IgD-negative memory B cell (primary cell): Measurements from ENCODE around the gene CGREF1. TPM values are rescaled to one million over a fixed set of nuclear protein-coding genes. Genes with fewer than 3 reads are reported as not detected.

Experiments used
- H3K27ac Mint-ChIP-seq, 3 donors: one replicate each; pipeline ENCODE4 v1.8.0; 2020 to 2022; ENCODE audit warnings: mild to moderate bottlenecking in 3 of 3, mixed read lengths in 3 of 3, moderate library complexity in 1 of 3
- H3K27me3 Mint-ChIP-seq: one replicate; pipeline ENCODE4 v1.8.0; 2021; ENCODE audit warnings: mixed read lengths
- H3K36me3 Mint-ChIP-seq: one replicate; pipeline ENCODE4 v1.8.0; 2020; ENCODE audit warnings: mild to moderate bottlenecking, mixed read lengths
- H3K4me1 Mint-ChIP-seq, 3 donors: one replicate each; pipeline ENCODE4 v1.8.0; 2020 to 2022; ENCODE audit warnings: mixed read lengths in 3 of 3, mild to moderate bottlenecking in 1 of 3
- H3K4me3 Mint-ChIP-seq, 4 donors: one replicate each; pipeline ENCODE4 v1.8.0; 2020 to 2022; ENCODE audit warnings: mild to moderate bottlenecking in 4 of 4, mixed read lengths in 4 of 4, moderate library complexity in 3 of 4
- H3K9me3 Mint-ChIP-seq, 3 donors: one replicate each; pipeline ENCODE4 v1.8.0; 2020 to 2021; ENCODE audit warnings: mixed read lengths in 3 of 3, mild to moderate bottlenecking in 1 of 3
- polyA plus RNA-seq: library from polyadenylated mRNA; unstranded; fragments of 300-500 nt; fragmentation: Illumina TruSeq; gene quantifications from one replicate; pipeline ENCODE4 v1.2.3, GENCODE V29; 2021

Gene CGREF1
- not detected for polyA plus RNA-seq

GRCh38 chr2:27118525-27119329, at the start of gene CGREF1:
TSS of gene CGREF1 (minus strand) at chr2:27119128. CDS start at chr2:27104366, 14,762 bp downstream.
- H3K27ac Mint-ChIP-seq = peak within 1 kb of the TSS in 1 of 3 donors; percentile 84

GRCh38 chr2:27164960-27165763, 46.2 kb upstream of the CGREF1 start:
- peaks cover 2% of the 10 kb centered on the region for H3K27me3 Mint-ChIP-seq
- H3K27ac Mint-ChIP-seq = peak overlapping the region in 2 of 3 donors; percentile 30 to 85
- peaks cover 15 to 35% (median 27%) of the 10 kb centered on the region in 3 donors for H3K4me1 Mint-ChIP-seq
- no peaks in the 10 kb centered on the region for H3K9me3 Mint-ChIP-seq
- H3K36me3 Mint-ChIP-seq = no peaks in the 10 kb centered on the region
- peak overlapping the region in 3 of 4 donors; percentile 15 to 49 (median 32) for H3K4me3 Mint-ChIP-seq

More at GRCh38 chr2:27118525-27119329, at the start of gene CGREF1:
- Mint-ChIP-seq H3K9me3 (no peaks in the 10 kb centered on the region), H3K36me3 (no peaks in the 10 kb centered on the region), H3K4me1 (peaks cover 3 to 12% (median 11%) of the 10 kb centered on the region in 3 donors), H3K4me3 (peak within 1 kb of the TSS; percentile 75 to 90 (median 80)), H3K27me3 (peaks cover 20% of the 10 kb centered on the region)

GRCh38 chr2:27162151-27163121, 43.5 kb upstream of the CGREF1 start:
- Mint-ChIP-seq H3K4me1 (peaks cover 13 to 26% (median 24%) of the 10 kb centered on the region in 3 donors), H3K4me3 (peak overlapping the region in 1 of 4 donors; percentile 73), H3K9me3 (no peaks in the 10 kb centered on the region), H3K27ac (peak overlapping the region in 1 of 3 donors; percentile 20), H3K27me3 (no peaks in the 10 kb centered on the region), H3K36me3 (no peaks in the 10 kb centered on the region)

GRCh38 chr2:27160191-27160590, 41.3 kb upstream of the CGREF1 start:
- no peak overlapping the region for H3K4me3 Mint-ChIP-seq
- H3K4me1 Mint-ChIP-seq = peaks cover 11 to 20% (median 14%) of the 10 kb centered on the region in 3 donors
- no peaks in the 10 kb centered on the region for H3K36me3 Mint-ChIP-seq
- peaks cover 4% of the 10 kb centered on the region for H3K27me3 Mint-ChIP-seq
- no peaks in the 10 kb centered on the region for H3K9me3 Mint-ChIP-seq
- H3K27ac Mint-ChIP-seq = no peak overlapping the region

- Mint-ChIP-seq H3K4me1 (peaks cover 5 to 14% (median 6%) of the 10 kb centered on the region in 3 donors), H3K27ac (no peak overlapping the region), H3K36me3 (no peaks in the 10 kb centered on the region), H3K4me3 (no peak overlapping the region), H3K9me3 (no peaks in the 10 kb centered on the region), H3K27me3 (peaks cover 4% of the 10 kb centered on the region)
These were observed 40.3 kb upstream of the CGREF1 start for GRCh38 chr2:27159271-27159670.

GRCh38 chr2:27158468-27158867, 39.5 kb upstream of the CGREF1 start:
- H3K36me3 Mint-ChIP-seq = no peaks in the 10 kb centered on the region
- no peak overlapping the region for H3K27ac Mint-ChIP-seq

GRCh38 chr2:27155069-27155520, 36.2 kb upstream of the CGREF1 start:
- Mint-ChIP-seq H3K9me3 (no peaks in the 10 kb centered on the region), H3K4me3 (no peak overlapping the region)

More at GRCh38 chr2:27158468-27158867, 39.5 kb upstream of the CGREF1 start:
- Mint-ChIP-seq H3K27me3 (peaks cover 4% of the 10 kb centered on the region), H3K4me3 (no peak overlapping the region), H3K9me3 (no peaks in the 10 kb centered on the region), H3K4me1 (peaks cover 2 to 9% (median 3%) of the 10 kb centered on the region in 3 donors)

GRCh38 chr2:27154488-27154887, 35.6 kb upstream of the CGREF1 start:
- no peak overlapping the region for H3K4me3 Mint-ChIP-seq
- H3K27me3 Mint-ChIP-seq = peaks cover 8% of the 10 kb centered on the region
- H3K9me3 Mint-ChIP-seq = no peaks in the 10 kb centered on the region
- no peak overlapping the region for H3K27ac Mint-ChIP-seq
- H3K36me3 Mint-ChIP-seq = no peaks in the 10 kb centered on the region
- H3K4me1 Mint-ChIP-seq = no peaks in the 10 kb centered on the region

More at GRCh38 chr2:27155069-27155520, 36.2 kb upstream of the CGREF1 start:
- no peak overlapping the region for H3K27ac Mint-ChIP-seq
- H3K27me3 Mint-ChIP-seq = peaks cover 8% of the 10 kb centered on the region
- H3K4me1 Mint-ChIP-seq = no peaks in the 10 kb centered on the region
- H3K36me3 Mint-ChIP-seq = no peaks in the 10 kb centered on the region

GRCh38 chr2:27152796-27153464, 34.0 kb upstream of the CGREF1 start:
- Mint-ChIP-seq H3K9me3 (no peaks in the 10 kb centered on the region), H3K27me3 (peaks cover 12% of the 10 kb centered on the region), H3K27ac (no peak overlapping the region), H3K4me1 (no peaks in the 10 kb centered on the region), H3K36me3 (no peaks in the 10 kb centered on the region), H3K4me3 (no peak overlapping the region)

GRCh38 chr2:27152102-27152795, 33.3 kb upstream of the CGREF1 start:
- peaks cover 12% of the 10 kb centered on the region for H3K27me3 Mint-ChIP-seq
- no peaks in the 10 kb centered on the region for H3K9me3 Mint-ChIP-seq
- H3K4me3 Mint-ChIP-seq = no peak overlapping the region

GRCh38 chr2:27150639-27151230, 31.8 kb upstream of the CGREF1 start:
- H3K27ac Mint-ChIP-seq = no peak overlapping the region
- no peaks in the 10 kb centered on the region for H3K36me3 Mint-ChIP-seq
- no peak overlapping the region for H3K4me3 Mint-ChIP-seq
- no peaks in the 10 kb centered on the region for H3K9me3 Mint-ChIP-seq
- peaks cover 10% of the 10 kb centered on the region for H3K27me3 Mint-ChIP-seq
- H3K4me1 Mint-ChIP-seq = no peaks in the 10 kb centered on the region

More at GRCh38 chr2:27152102-27152795, 33.3 kb upstream of the CGREF1 start:
- Mint-ChIP-seq H3K4me1 (no peaks in the 10 kb centered on the region), H3K27ac (no peak overlapping the region), H3K36me3 (no peaks in the 10 kb centered on the region)

GRCh38 chr2:27149570-27150405, 30.9 kb upstream of the CGREF1 start:
- Mint-ChIP-seq H3K27me3 (peaks cover 10% of the 10 kb centered on the region), H3K36me3 (no peaks in the 10 kb centered on the region), H3K4me3 (no peak overlapping the region), H3K27ac (no peak overlapping the region), H3K4me1 (peaks cover 0 to 1% (median 0%) of the 10 kb centered on the region in 3 donors), H3K9me3 (no peaks in the 10 kb centered on the region)
